Right lobe of liver (tissue), 6 donors: ENCODE data around the gene PLAC1. TPM values are rescaled to one million over a fixed set of nuclear protein-coding genes. Genes with fewer than 3 reads are reported as not detected.

Source experiments
- ATAC-seq, 4 donors: fragments of 200-7000 bp; cut with Tn5 transposase; one replicate each; pipeline ENCODE4 v1.9.1; 2020; ENCODE audit warnings: mild to moderate bottlenecking in 4 of 4, moderate library complexity in 4 of 4
- DNase-seq, 3 donors: peaks; one replicate each; pipeline ENCODE4 v3.0.0-alpha.2; 2020
- H3K27ac ChIP-seq, 3 donors: fragments of 200-600 bp; one replicate each; pipeline ENCODE4 v1.8.0; 2022
- H3K27me3 ChIP-seq, 2 donors: fragments of 200-600 bp; one replicate each; pipeline ENCODE4 v1.8.0; 2022
- H3K36me3 ChIP-seq, 4 donors: fragments of 200-600 bp; sonication (generic) in 1 of 4; one replicate each; pipeline versions ENCODE4 v1.5.1 to v1.8.0; 2017 to 2022; ENCODE audit warnings: control low read depth in 1 of 4
- H3K4me1 ChIP-seq, 4 donors: fragments of 200-600 bp; sonication (generic) in 1 of 4; one replicate each; pipeline versions ENCODE4 v1.5.1 to v1.8.0; 2017 to 2022; ENCODE audit warnings: control low read depth in 1 of 4
- H3K4me3 ChIP-seq, 3 donors: fragments of 200-600 bp; one replicate each; pipeline ENCODE4 v1.8.0; 2022
- H3K9me3 ChIP-seq, 4 donors: fragments of 200-600 bp; sonication (generic) in 1 of 4; one replicate each; pipeline versions ENCODE4 v1.5.1 to v1.8.0; 2017 to 2022; ENCODE audit warnings: control low read depth in 1 of 4
- CTCF ChIP-seq, 4 donors: fragments of 200-600 bp in 3 of 4; fragments of 450-650 bp in 1 of 4; IDR thresholded peaks; one replicate each; pipeline versions ENCODE4 v1.5.1 to v1.8.0; 2016 to 2022; ENCODE audit warnings: antibody characterized with exemption in 4 of 4, mild to moderate bottlenecking in 2 of 4
- POLR2A ChIP-seq: fragments of 450-650 bp; IDR thresholded peaks from one replicate; pipeline ENCODE4 v1.6.1; 2017; ENCODE audit warnings: antibody characterized with exemption, mild to moderate bottlenecking
- WGBS: methylation state at CpG from one replicate; pipeline ENCODE4 v1.1.6; 2018; ENCODE audit warnings: low coverage, low lambda C conversion rate; ENCODE audit not compliant: insufficient coverage; ENCODE audit errors: missing lambda C conversion rate; 5-methylcytosine and 5-hydroxymethylcytosine counted together
- intact Hi-C, 2 donors: fragments of 100-400 bp; cut with DNase I; formaldehyde crosslinking; loops; one replicate each; pipeline versions ENCODE4 v1.11.2 to v1.14.1; 2022
- total RNA-seq, 6 experiments: library from RNA; depleted of rRNA in 2 of 6; stranded (reverse); fragments of >200 nt in 2 of 6; fragmentation: NEBNext Ultra II Directional in 3 of 6; extraction: Animal tissue kit (Norgen Biotek cat#: 25700) in 3 of 6; gene quantifications; one replicate each; pipeline versions ENCODE4 v1.1.0 to v1.2.4, GENCODE V29; 2016 to 2023
- donor health status: DM: no; HTN: yes; CAD: no.
- donor health status: DM: no; HTN: no; CAD: no.
- donor health status: DM: no; HTN: no; CAD: no.
- donor health status: DM: no; HTN: yes; CAD: no.
- donor health status: DM: no; HTN: yes; CAD: no.

The PLAC1 gene
- total RNA-seq, 6 experiments from 2014 or later, result not detected

DNA sequence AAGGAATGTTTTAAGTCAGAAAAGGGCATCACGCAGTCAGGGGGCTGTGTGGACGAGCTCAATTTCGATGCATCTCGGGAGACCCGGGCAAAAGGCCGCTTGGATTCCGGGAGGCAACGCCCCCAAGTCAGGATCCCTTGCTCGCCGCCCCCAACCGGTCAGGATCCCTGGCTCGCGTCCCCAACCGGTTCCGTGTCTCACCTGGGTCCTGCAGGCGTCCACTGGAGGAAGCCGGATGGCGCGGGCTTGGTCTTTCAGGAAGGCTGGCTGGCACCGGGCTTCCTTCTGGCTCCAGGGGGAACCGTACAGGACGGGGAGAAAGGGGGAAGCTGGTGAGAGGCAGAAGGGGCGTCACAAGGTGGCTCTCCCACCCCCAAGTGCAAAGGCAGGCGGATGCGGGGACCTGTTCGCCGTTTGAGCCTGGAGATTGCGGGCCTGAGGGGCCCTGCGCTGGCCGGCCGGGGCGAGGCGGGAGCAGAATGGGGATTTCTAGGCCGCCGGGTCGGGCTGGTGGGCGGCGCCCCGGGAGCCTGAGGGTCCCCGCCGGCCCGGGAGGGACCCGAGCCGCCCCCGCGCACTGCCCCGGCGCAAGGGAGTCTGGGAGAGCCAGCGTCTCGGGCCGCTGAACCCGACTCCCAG is 113.6 kb downstream of the PLAC1 start:
- H3K4me3 ChIP-seq, result no peak overlapping the region
- no peak for DNase-seq

DNA sequence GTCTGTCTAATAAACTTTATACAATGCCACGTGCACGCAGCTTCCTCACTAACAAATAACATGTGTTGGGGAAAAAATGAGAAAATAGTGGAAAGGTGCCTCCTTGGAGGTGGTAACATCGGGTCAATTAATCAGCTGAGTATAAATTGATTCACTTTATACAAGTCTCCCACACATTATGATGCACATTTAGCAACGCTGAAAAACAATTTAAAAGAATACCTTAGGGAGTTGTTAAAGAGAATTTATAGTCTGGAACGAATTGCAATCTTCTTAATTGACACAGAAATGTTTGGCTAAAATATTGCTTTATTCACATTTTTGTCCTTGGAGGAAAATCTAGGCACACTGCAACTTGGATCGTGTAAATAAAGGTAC is 114.1 kb downstream of the PLAC1 start:
- H3K9me3 ChIP-seq, result no peaks in the 10 kb centered on the region
- no peaks in the 10 kb centered on the region for H3K36me3 ChIP-seq
- TF ChIP-seq CTCF (IDR thresholded peaks at IDR 0.05), result no peak
- no peak for TF ChIP-seq POLR2A
- peaks cover 5 to 22% of the 10 kb centered on the region in 2 donors for H3K27me3 ChIP-seq
- DNase-seq (no peak), ATAC-seq (no peak)
- H3K4me1 ChIP-seq, result no peaks in the 10 kb centered on the region
- intact Hi-C loops, result no loop called here
- 37% methylated on average over 6 of the region's 6 CpGs for WGBS
- no peak overlapping the region for H3K27ac ChIP-seq
- no peak overlapping the region for H3K4me3 ChIP-seq

More for the DNA sequence above, 113.6 kb downstream of the PLAC1 start:
- Histone ChIP-seq H3K27ac (no peak overlapping the region), H3K36me3 (no peaks in the 10 kb centered on the region), H3K27me3 (peaks cover 5 to 27% of the 10 kb centered on the region in 2 donors), H3K9me3 (no peaks in the 10 kb centered on the region), H3K4me1 (no peaks in the 10 kb centered on the region)
- peak in 1 of 4 donors; percentile 6 for ATAC-seq
- no peak for TF ChIP-seq CTCF (IDR thresholded peaks at IDR 0.05)
- TF ChIP-seq POLR2A, result no peak
- intact Hi-C loops, result no loop called here
- 17% methylated on average over 13 of the region's 52 CpGs for WGBS

DNA sequence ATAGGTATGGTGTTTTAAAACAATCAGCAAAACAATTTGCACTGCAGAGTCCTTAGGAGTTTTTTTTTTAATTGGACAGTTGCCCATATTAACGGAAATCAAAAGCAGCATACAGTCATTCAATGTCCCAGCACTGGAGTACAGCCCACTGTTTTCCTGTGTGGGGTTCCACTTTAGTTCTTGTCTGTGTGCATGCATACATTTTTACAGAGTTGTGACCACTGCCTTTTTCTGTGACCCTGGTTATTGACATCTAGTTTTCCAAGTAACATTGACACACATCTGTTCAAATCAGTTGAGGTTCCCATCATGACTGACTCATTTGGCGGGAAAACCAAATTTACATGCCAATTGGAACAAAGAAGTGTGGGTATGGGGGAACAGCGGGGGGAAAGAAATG is 115.0 kb downstream of the PLAC1 start:
- H3K27ac ChIP-seq, result no peak overlapping the region
- no peaks in the 10 kb centered on the region for H3K36me3 ChIP-seq
- peaks cover 5 to 21% of the 10 kb centered on the region in 2 donors for H3K27me3 ChIP-seq
- peak in 2 of 4 donors; percentile 27 to 48 for ATAC-seq
- DNase-seq, result no peak
- TF ChIP-seq CTCF (IDR thresholded peaks at IDR 0.05), result no peak
- no peak for TF ChIP-seq POLR2A
- intact Hi-C loops, result no loop called here
- no peaks in the 10 kb centered on the region for H3K4me1 ChIP-seq
- no peaks in the 10 kb centered on the region for H3K9me3 ChIP-seq
- 28% methylated on average over 3 of the region's 3 CpGs for WGBS
- H3K4me3 ChIP-seq, result no peak overlapping the region

DNA sequence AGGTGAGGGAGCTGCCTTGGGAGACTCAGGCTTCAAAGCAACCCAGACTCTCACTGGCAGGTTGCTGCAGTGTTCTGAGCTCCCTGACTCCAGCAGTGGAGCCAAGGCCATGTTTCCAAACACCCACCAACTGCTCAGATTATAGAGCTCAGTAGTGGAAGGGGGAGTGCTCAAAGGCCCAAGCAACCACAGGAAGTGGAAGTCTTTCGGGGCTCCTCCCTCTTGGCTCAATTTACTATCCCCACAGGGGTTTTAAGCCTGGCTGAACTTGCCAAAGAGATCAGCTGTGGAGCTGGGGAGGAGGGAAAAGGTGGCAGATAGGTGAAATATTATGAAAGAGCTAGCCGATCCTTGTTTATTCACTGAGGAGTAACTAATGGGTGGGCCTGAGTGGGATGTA is 115.8 kb downstream of the PLAC1 start:
- 44% methylated on average over 2 of the region's 2 CpGs for WGBS
- H3K4me1 ChIP-seq, result no peaks in the 10 kb centered on the region
- peaks cover 5 to 21% of the 10 kb centered on the region in 2 donors for H3K27me3 ChIP-seq
- H3K9me3 ChIP-seq, result no peaks in the 10 kb centered on the region
- H3K36me3 ChIP-seq, result no peaks in the 10 kb centered on the region
- no peak for DNase-seq
- peak in 3 of 4 donors; percentile 17 to 35 (median 34) for ATAC-seq
- intact Hi-C loops, result no loop called here
- no peak overlapping the region for H3K27ac ChIP-seq
- TF ChIP-seq CTCF (IDR thresholded peaks at IDR 0.05), result no peak
- no peak overlapping the region for H3K4me3 ChIP-seq
